GM19438 (cell line): Measurements from ENCODE around the gene PCGF3.
"Not testable (repeated sequence)": the region's sequence is repeated elsewhere in the genome, so short reads cannot be mapped to it uniquely, and the experiment has no call there.

Experiments used
- ATAC-seq: cut with Tn5 transposase; IDR thresholded peaks from one replicate; pipeline ENCODE4 v1.9.1; 2021; ENCODE audit warnings: low read depth; ENCODE audit not compliant: unreplicated experiment

PCGF3 gene

GRCh38 chr4:680928-681645 lies 24.5 kb upstream of the PCGF3 start:
- no peak for ATAC-seq

- ATAC-seq: no peak
Observed at GRCh38 chr4:681736-682451, 23.7 kb upstream of the PCGF3 start.

- no peak for ATAC-seq
Observed at GRCh38 chr4:682490-683172, 23.0 kb upstream of the PCGF3 start.

- no peak for ATAC-seq
Observed at GRCh38 chr4:683247-683897, 22.3 kb upstream of the PCGF3 start.

GRCh38 chr4:683982-684622 lies 21.5 kb upstream of the PCGF3 start:
- ATAC-seq: no peak

GRCh38 chr4:684623-685327 lies 20.9 kb upstream of the PCGF3 start:
- no peak for ATAC-seq

- no peak for ATAC-seq
Observed at GRCh38 chr4:685679-686412, 19.8 kb upstream of the PCGF3 start.

- no peak for ATAC-seq
Observed at GRCh38 chr4:686413-687040, 19.1 kb upstream of the PCGF3 start.

- no peak for ATAC-seq
Observed at GRCh38 chr4:687048-687970, 18.3 kb upstream of the PCGF3 start.

GRCh38 chr4:687971-688853 lies 17.4 kb upstream of the PCGF3 start:
- no peak for ATAC-seq

GRCh38 chr4:688854-689681 lies 16.6 kb upstream of the PCGF3 start, which contains the start of gene SLC49A3:
SLC49A3 (minus strand) TSS chr4:689151; CDS start chr4:689127, 24 bp downstream.
- no peak for ATAC-seq

GRCh38 chr4:689723-690122 lies 15.9 kb upstream of the PCGF3 start:
- ATAC-seq: no peak

GRCh38 chr4:692771-693554 lies 12.7 kb upstream of the PCGF3 start:
- ATAC-seq: no peak

GRCh38 chr4:694341-694940 lies 11.2 kb upstream of the PCGF3 start:
- not testable (repeated sequence) for ATAC-seq
